ENCODE results near the gene ARHGAP12.

- TF ChIP-seq TP53 (CRISPR knock-in tag; IDR thresholded peaks at IDR 0.05) (no peak), CTCF (IDR thresholded peaks at IDR 0.05) (no peak), SP1 (CRISPR knock-in tag; conservative IDR thresholded peaks at IDR 0.05) (no peak), NR3C1 (CRISPR knock-in tag; conservative IDR thresholded peaks at IDR 0.05; ENCODE audit: low read depth) (no peak), IRF2 (CRISPR knock-in tag; IDR thresholded peaks at IDR 0.05; ENCODE audit: borderline replicate concordance, low read depth) (no peak), RORB (CRISPR knock-in tag; IDR thresholded peaks at IDR 0.05) (no peak), ZNF121 (CRISPR knock-in tag; IDR thresholded peaks at IDR 0.05) (no peak), IRF1 (CRISPR knock-in tag; IDR thresholded peaks at IDR 0.05) (no peak), STAT6 (CRISPR knock-in tag; conservative IDR thresholded peaks at IDR 0.05; ENCODE audit: low read depth) (no peak), USF2 (CRISPR knock-in tag; IDR thresholded peaks at IDR 0.05) (no peak)
These were observed 112.3 kb downstream of the ARHGAP12 start for GRCh38 chr10:31816318-31816717.
